Activated CD8-positive, alpha-beta T cell treated with anti-CD3 and anti-CD28 coated beads for 36 hours (primary cell): ENCODE data around the gene CCDC63. TPM values are rescaled to one million over a fixed set of nuclear protein-coding genes. Genes with fewer than 3 reads are reported as not detected.
"Not testable (repeated sequence)": the region's sequence is repeated elsewhere in the genome, so short reads cannot be mapped to it uniquely, and the experiment has no call there.

ENCODE experiments used
- ATAC-seq: fragments of 200-7000 bp; cut with Tn5 transposase; one replicate; pipeline ENCODE4 v1.10.0; 2021; ENCODE audit warnings: mild to moderate bottlenecking, moderate library complexity
- CTCF ChIA-PET: fragments of 350-600 bp; sonication (Branson Sonifier 250); formaldehyde crosslinking; loops from one replicate; lab custom pipeline; 2021; ENCODE audit warnings: antibody characterized with exemption; lab: Charles Lee
- POLR2A ChIA-PET: fragments of 350-600 bp; sonication (Branson Sonifier 250); formaldehyde crosslinking; loops from one replicate; lab custom pipeline; 2021; ENCODE audit warnings: antibody characterized with exemption; lab: Charles Lee
- DNase-seq: peaks from one replicate; pipeline ENCODE4 v3.0.0-alpha.2; 2020
- H3K27ac Mint-ChIP-seq: one replicate; pipeline ENCODE4 v1.8.0; 2021; ENCODE audit warnings: mild to moderate bottlenecking, mixed read lengths
- H3K27me3 Mint-ChIP-seq: one replicate; pipeline ENCODE4 v1.8.0; 2021; ENCODE audit warnings: mixed read lengths
- H3K36me3 Mint-ChIP-seq: one replicate; pipeline ENCODE4 v1.8.0; 2021; ENCODE audit warnings: low read depth, mixed read lengths
- H3K4me1 Mint-ChIP-seq: one replicate; pipeline ENCODE4 v1.8.0; 2021; ENCODE audit warnings: low read depth, mixed read lengths
- H3K4me3 Mint-ChIP-seq: one replicate; pipeline ENCODE4 v1.8.0; 2021; ENCODE audit warnings: mild to moderate bottlenecking, moderate library complexity, mixed read lengths
- H3K9me3 Mint-ChIP-seq: one replicate; pipeline ENCODE4 v1.8.0; 2021; ENCODE audit warnings: mixed read lengths
- CTCF ChIP-seq: fragments of 200-600 bp; IDR thresholded peaks from one replicate; pipeline ENCODE4 v1.8.0; 2022; ENCODE audit warnings: antibody characterized with exemption, mild to moderate bottlenecking
- intact Hi-C: fragments of 100-400 bp; cut with micrococcal nuclease; formaldehyde crosslinking; loops from one replicate; pipeline ENCODE4 v1.10.0; 2022
- total RNA-seq, 2 experiments: library from RNA; stranded (reverse); gene quantifications; one replicate each; pipeline ENCODE4 v1.2.3, GENCODE V29; 2021

The CCDC63 gene
- total RNA-seq, 2 experiments from 2014 or later = not detected

- no peak for TF ChIP-seq CTCF
- ChIA-PET CTCF (interaction anchor here (0.8 to 1.5 kb wide), 2 partner anchors 11 to 52 kb away, joined by 3 read pairs; no protein-coding TSS in a partner anchor), POLR2A (no interaction called here)
- no peak overlapping the region for H3K4me3 Mint-ChIP-seq
- no peak for ATAC-seq
- H3K4me1 Mint-ChIP-seq = no peaks in the 10 kb centered on the region
- no peak overlapping the region for H3K27ac Mint-ChIP-seq
- H3K9me3 Mint-ChIP-seq = peaks cover 8% of the 10 kb centered on the region
- intact Hi-C loops = no loop called here
- DNase-seq = no peak
- H3K36me3 Mint-ChIP-seq = no peaks in the 10 kb centered on the region
- H3K27me3 Mint-ChIP-seq = peaks cover 5% of the 10 kb centered on the region
These were observed 101.3 kb downstream of the CCDC63 start for GRCh38 chr12:110948041-110948440.

DNA sequence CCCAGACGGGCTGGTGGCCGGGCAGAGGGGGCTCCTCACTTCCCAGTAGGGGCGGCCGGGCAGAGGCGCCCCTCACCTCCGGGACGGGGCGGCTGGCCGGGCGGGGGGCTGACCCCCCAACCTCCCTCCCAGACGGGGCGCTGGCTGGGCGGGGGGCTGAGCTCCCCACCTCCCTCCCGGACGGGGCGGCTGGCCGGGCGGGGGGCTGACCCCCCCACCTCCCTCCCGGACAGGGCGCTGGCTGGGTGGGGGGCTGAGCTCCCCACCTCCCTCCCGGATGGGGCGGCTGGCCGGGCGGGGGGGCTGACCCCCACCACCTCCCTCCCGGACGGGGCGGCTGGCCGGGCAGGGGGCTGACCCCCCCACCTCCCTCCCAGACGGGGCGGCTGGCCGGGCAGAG is 103.7 kb downstream of the CCDC63 start:
- CTCF ChIA-PET, H3K4me3 Mint-ChIP-seq, DNase-seq, H3K4me1 Mint-ChIP-seq, H3K9me3 Mint-ChIP-seq, intact Hi-C loops, H3K27ac Mint-ChIP-seq, H3K27me3 Mint-ChIP-seq, H3K36me3 Mint-ChIP-seq, POLR2A ChIA-PET, ATAC-seq: not testable (repeated sequence)

GRCh38 chr12:110950867-110951266 is 104.1 kb downstream of the CCDC63 start:
- H3K4me1 Mint-ChIP-seq, H3K27me3 Mint-ChIP-seq, POLR2A ChIA-PET, ATAC-seq, H3K27ac Mint-ChIP-seq, H3K36me3 Mint-ChIP-seq, CTCF ChIA-PET, intact Hi-C loops, H3K4me3 Mint-ChIP-seq, DNase-seq, H3K9me3 Mint-ChIP-seq: not testable (repeated sequence)

Other genes with a start within 250 kb of the CCDC63 start
- gene TCTN1, start 232.9 kb upstream of the CCDC63 start, total RNA-seq = 1 to 10 TPM; 7.9 to 8.6 TPM
- gene HVCN1, start 157.9 kb upstream of the CCDC63 start, total RNA-seq = 10 to 100 TPM; 23.0 to 24.2 TPM
- 100 to 1,000 TPM; 242 to 244 TPM for gene PPP1CC, start 104.1 kb upstream of the CCDC63 start, total RNA-seq
- gene MYL2, start 73.6 kb downstream of the CCDC63 start, total RNA-seq = not detected
- under 1 TPM; 0.13 to 0.14 TPM for gene CUX2, start 187.2 kb downstream of the CCDC63 start, total RNA-seq